Liver (tissue), 9 donors: ENCODE results near the gene GPR37. TPM values are rescaled to one million over a fixed set of nuclear protein-coding genes. Genes with fewer than 3 reads are reported as not detected.

Source experiments
- DNase-seq: peaks from one replicate; pipeline ENCODE4 v3.0.0-alpha.2; 2017; ENCODE audit warnings: low spot score
- H3K27ac ChIP-seq, 2 donors: one replicate each; pipeline ENCODE4 v1.7.0; 2013; ENCODE audit warnings: inconsistent platforms in 2 of 2, low read length in 2 of 2, control low read depth in 1 of 2, low read depth in 1 of 2, mild to moderate bottlenecking in 1 of 2
- H3K27me3 ChIP-seq, 4 donors: one replicate each; pipeline versions ENCODE4 v1.6.1 to v1.7.0; 2013; ENCODE audit warnings: low read length in 3 of 4, inconsistent platforms in 1 of 4, mild to moderate bottlenecking in 1 of 4, moderate library complexity in 1 of 4; ENCODE audit not compliant: control insufficient read depth in 4 of 4, insufficient read depth in 4 of 4
- H3K36me3 ChIP-seq, 4 donors: one replicate each; pipeline versions ENCODE4 v1.6.1 to v1.7.0; 2013; ENCODE audit warnings: low read length in 3 of 4, mild to moderate bottlenecking in 3 of 4, low read depth in 1 of 4, moderate library complexity in 1 of 4; ENCODE audit not compliant: control insufficient read depth in 4 of 4, insufficient read depth in 3 of 4
- H3K4me1 ChIP-seq, 4 donors: one replicate each; pipeline versions ENCODE4 v1.6.1 to v1.7.0; 2013; ENCODE audit warnings: low read length in 3 of 4, mild to moderate bottlenecking in 3 of 4, moderate library complexity in 1 of 4; ENCODE audit not compliant: control insufficient read depth in 4 of 4, insufficient read depth in 4 of 4
- H3K4me3 ChIP-seq, 3 donors: one replicate each; pipeline versions ENCODE4 v1.6.1 to v1.7.0; 2013; ENCODE audit warnings: low read length in 3 of 3, control low read depth in 1 of 3, low read depth in 1 of 3, mild to moderate bottlenecking in 1 of 3
- H3K9ac ChIP-seq, 2 donors: one replicate each; pipeline ENCODE4 v1.7.0; 2013; ENCODE audit warnings: low read length in 2 of 2, mild to moderate bottlenecking in 2 of 2, moderate library complexity in 2 of 2, control low read depth in 1 of 2, low read depth in 1 of 2
- H3K9me3 ChIP-seq, 4 donors: one replicate each; pipeline versions ENCODE4 v1.6.1 to v1.7.0; 2013; ENCODE audit warnings: low read length in 3 of 4; ENCODE audit not compliant: control insufficient read depth in 4 of 4
- EGR1 ChIP-seq, 2 donors: IDR thresholded peaks; 2 replicates each; pipeline ENCODE4 v1.6.1; 2016 to 2018; ENCODE audit warnings: antibody characterized with exemption in 2 of 2, low read depth in 2 of 2
- FOXA1 ChIP-seq: IDR thresholded peaks from 2 replicates; pipeline ENCODE4 v1.6.1; 2016; ENCODE audit warnings: antibody characterized with exemption
- FOXA2 ChIP-seq: IDR thresholded peaks from 2 replicates; pipeline ENCODE4 v1.6.1; 2016; ENCODE audit warnings: antibody characterized with exemption
- GABPA ChIP-seq, 2 donors: IDR thresholded peaks in 1 of 2; conservative IDR thresholded peaks in 1 of 2; 2 replicates each; pipeline ENCODE4 v1.6.1; 2016; ENCODE audit warnings: antibody characterized with exemption in 2 of 2, mild to moderate bottlenecking in 1 of 2, moderate library complexity in 1 of 2
- HNF4A ChIP-seq, 2 donors: conservative IDR thresholded peaks; 2 replicates each; pipeline ENCODE4 v1.6.1; 2016; ENCODE audit warnings: antibody characterized with exemption in 2 of 2, mild to moderate bottlenecking in 2 of 2
- HNF4G ChIP-seq: IDR thresholded peaks from 2 replicates; pipeline ENCODE4 v1.6.1; 2016; ENCODE audit warnings: antibody characterized with exemption
- JUND ChIP-seq, 2 donors: IDR thresholded peaks; 2 replicates each; pipeline ENCODE4 v1.6.1; 2016; ENCODE audit warnings: antibody characterized with exemption in 2 of 2
- NR2F2 ChIP-seq: IDR thresholded peaks from 2 replicates; pipeline ENCODE4 v1.6.1; 2016; ENCODE audit warnings: antibody characterized with exemption
- RAD21 ChIP-seq, 2 donors: IDR thresholded peaks; 2 replicates each; pipeline ENCODE4 v1.6.1; 2016; ENCODE audit warnings: antibody characterized with exemption in 2 of 2, mild to moderate bottlenecking in 2 of 2
- RXRA ChIP-seq, 2 donors: IDR thresholded peaks; 2 replicates each; pipeline ENCODE4 v1.6.1; 2017 to 2018; ENCODE audit warnings: antibody characterized with exemption in 2 of 2, mild to moderate bottlenecking in 1 of 2
- SP1 ChIP-seq: IDR thresholded peaks from 2 replicates; pipeline ENCODE4 v1.6.1; 2018; ENCODE audit warnings: antibody characterized with exemption, mild to moderate bottlenecking
- TAF1 ChIP-seq: conservative IDR thresholded peaks from 2 replicates; pipeline ENCODE4 v1.6.1; 2016; ENCODE audit warnings: antibody characterized with exemption, mild to moderate bottlenecking
- YY1 ChIP-seq: IDR thresholded peaks from 2 replicates; pipeline ENCODE4 v1.6.1; 2016; ENCODE audit warnings: antibody characterized with exemption, mild to moderate bottlenecking
- WGBS: extraction: QIAGEN DNeasy Blood & Tissue Kit; methylation state at CpG from one replicate; pipeline ENCODE4 v1.1.7; 2013; 5-methylcytosine and 5-hydroxymethylcytosine counted together
- polyA plus RNA-seq, 2 donors: library from polyadenylated mRNA; stranded (reverse) in 1 of 2; unstranded in 1 of 2; fragments of 200-250 nt in 1 of 2; fragments of >200 nt in 1 of 2; fragmentation: Nextera tagmentation in 1 of 2; extraction: Ambion mirVana in 1 of 2; gene quantifications; one replicate each; pipeline versions ENCODE4 v1.2.1 to v1.2.3, GENCODE V29; 2013 to 2015
- total RNA-seq, 2 donors: library from RNA; depleted of rRNA; stranded (reverse); fragments of >200 nt; gene quantifications; one replicate each; pipeline ENCODE4 v1.2.3, GENCODE V29; 2014
- TF ChIP-seq, protein P1 (sequence below): IDR thresholded peaks from 2 replicates; pipeline ENCODE4 v1.6.1; 2016; ENCODE audit warnings: antibody characterized with exemption
- TF ChIP-seq, protein P2 (sequence below): IDR thresholded peaks from 2 replicates; pipeline ENCODE4 v1.6.1; 2016; ENCODE audit warnings: antibody characterized with exemption
- TF ChIP-seq, protein P3 (sequence below): IDR thresholded peaks from 2 replicates; pipeline ENCODE4 v1.6.1; 2016; ENCODE audit warnings: antibody characterized with exemption, mild to moderate bottlenecking
- TF ChIP-seq, protein P4 (sequence below): fragments of 150-350 bp; IDR thresholded peaks from 2 replicates; pipeline ENCODE4 v1.5.1; 2017; ENCODE audit warnings: improper control_type of control experiment, low read depth, low read length; ENCODE audit not compliant: missing input control
- donor health status: healthy.
- donor health status: healthy.
- donor health status: healthy.
- donor health status: healthy.
- donor health status: healthy.

The GPR37 gene
- total and polyA plus RNA-seq, 4 donors, result 0.33 to 12.0 (median 8.7) TPM

DNA sequence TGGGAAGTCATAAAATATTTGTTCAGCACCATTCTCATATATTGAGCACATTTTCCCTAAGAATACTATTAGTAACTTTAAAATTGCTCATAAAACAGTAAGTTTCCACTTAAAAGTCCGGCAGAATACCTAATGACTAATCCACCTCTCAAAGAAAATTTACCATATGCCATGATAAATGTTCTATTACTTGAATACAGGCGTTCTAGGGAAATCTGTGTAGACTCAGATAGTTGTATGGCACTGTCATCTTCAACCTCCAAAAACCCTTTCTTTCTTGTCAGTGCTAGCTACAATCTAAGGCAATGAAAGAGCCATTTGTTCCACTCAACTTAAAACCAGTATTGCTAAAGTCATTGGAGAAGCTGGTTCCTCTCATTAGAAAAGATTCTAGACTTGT, 7.3 kb downstream of the GPR37 start (continued):
- TF ChIP-seq, protein P1, sequence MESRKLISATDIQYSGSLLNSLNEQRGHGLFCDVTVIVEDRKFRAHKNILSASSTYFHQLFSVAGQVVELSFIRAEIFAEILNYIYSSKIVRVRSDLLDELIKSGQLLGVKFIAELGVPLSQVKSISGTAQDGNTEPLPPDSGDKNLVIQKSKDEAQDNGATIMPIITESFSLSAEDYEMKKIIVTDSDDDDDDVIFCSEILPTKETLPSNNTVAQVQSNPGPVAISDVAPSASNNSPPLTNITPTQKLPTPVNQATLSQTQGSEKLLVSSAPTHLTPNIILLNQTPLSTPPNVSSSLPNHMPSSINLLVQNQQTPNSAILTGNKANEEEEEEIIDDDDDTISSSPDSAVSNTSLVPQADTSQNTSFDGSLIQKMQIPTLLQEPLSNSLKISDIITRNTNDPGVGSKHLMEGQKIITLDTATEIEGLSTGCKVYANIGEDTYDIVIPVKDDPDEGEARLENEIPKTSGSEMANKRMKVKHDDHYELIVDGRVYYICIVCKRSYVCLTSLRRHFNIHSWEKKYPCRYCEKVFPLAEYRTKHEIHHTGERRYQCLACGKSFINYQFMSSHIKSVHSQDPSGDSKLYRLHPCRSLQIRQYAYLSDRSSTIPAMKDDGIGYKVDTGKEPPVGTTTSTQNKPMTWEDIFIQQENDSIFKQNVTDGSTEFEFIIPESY, result no peak

DNA sequence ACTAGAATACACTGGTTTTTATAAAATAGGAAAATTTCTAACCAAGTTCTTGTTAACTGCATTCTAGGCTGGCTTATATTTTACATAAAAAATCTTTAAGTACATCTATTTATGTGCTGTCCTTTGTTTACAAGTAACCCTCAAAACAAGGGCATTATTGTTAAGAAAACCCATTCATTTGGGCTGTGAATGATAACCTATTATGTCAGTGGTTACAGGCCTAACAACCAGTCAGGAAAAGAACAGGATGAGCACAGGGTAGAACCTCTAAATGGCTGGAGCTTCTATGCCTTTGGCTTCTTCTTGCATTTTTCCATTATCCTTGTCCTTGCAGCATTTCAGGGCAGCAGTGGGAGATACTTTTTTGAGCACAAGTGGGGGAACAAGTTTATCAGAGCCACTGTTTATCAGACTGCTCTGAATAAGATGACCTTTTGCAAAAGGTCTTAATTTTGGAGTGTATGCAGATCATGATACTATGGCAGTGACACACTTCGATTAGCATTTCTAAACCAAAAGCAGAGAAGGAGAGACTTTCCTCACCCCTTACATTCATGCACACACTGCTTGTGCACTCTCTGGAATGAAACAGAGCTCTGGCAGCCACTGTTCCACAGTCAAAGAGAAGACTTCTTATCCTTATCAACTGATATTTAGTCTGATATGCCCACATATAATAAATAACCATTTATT, 10.9 kb downstream of the GPR37 start:
- TF ChIP-seq, protein P2, sequence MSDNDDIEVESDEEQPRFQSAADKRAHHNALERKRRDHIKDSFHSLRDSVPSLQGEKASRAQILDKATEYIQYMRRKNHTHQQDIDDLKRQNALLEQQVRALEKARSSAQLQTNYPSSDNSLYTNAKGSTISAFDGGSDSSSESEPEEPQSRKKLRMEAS, result no peak
- TF ChIP-seq JUND (IDR thresholded peaks at IDR 0.05), result no peak
- no peak for TF ChIP-seq EGR1 (IDR thresholded peaks at IDR 0.05; ENCODE audit: low read depth in 2 of 2)
- TF ChIP-seq RXRA (IDR thresholded peaks at IDR 0.05), result no peak
- no peak for TF ChIP-seq FOXA1
- no peak for TF ChIP-seq HNF4A (conservative IDR thresholded peaks at IDR 0.05)
- TF ChIP-seq TAF1, result no peak
- TF ChIP-seq YY1, result no peak
- DNase-seq, result no peak
- Histone ChIP-seq H3K4me1 (no peaks in the 10 kb centered on the region), H3K9me3 (no peaks in the 10 kb centered on the region), H3K36me3 (peaks cover 0 to 1% (median 0%) of the 10 kb centered on the region in 4 donors), H3K27me3 (no peaks in the 10 kb centered on the region), H3K4me3 (no peak overlapping the region), H3K27ac (no peak overlapping the region), H3K9ac (no peak overlapping the region)
- WGBS, result 33% methylated on average over 1 of the region's 1 CpG

DNA sequence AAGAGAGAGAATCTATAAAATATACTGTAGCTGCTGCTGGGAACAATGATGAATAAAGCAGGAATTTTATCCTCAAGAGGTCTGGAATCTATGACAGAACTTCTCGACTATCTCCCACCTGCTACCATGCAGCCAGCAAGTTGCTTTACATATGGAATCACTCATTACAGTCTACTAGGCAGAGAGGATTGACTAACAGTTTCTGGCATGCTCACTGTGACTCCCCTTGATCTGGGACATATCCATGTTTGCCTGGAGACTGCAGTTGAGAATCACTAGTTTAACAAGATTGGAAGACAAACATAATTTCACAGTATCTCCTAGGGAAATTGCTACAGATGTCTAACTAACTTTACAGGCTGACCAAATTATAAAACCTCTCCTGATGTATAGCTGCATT, 13.3 kb downstream of the GPR37 start:
- Histone ChIP-seq H3K4me3 (no peak overlapping the region), H3K27ac (no peak overlapping the region), H3K27me3 (no peaks in the 10 kb centered on the region), H3K36me3 (peaks cover 0 to 1% (median 0%) of the 10 kb centered on the region in 4 donors), H3K4me1 (no peaks in the 10 kb centered on the region), H3K9ac (no peak overlapping the region), H3K9me3 (no peaks in the 10 kb centered on the region)
- DNase-seq, result no peak
- 65% methylated on average over 1 of the region's 1 CpG for WGBS
- TF ChIP-seq, protein P3, sequence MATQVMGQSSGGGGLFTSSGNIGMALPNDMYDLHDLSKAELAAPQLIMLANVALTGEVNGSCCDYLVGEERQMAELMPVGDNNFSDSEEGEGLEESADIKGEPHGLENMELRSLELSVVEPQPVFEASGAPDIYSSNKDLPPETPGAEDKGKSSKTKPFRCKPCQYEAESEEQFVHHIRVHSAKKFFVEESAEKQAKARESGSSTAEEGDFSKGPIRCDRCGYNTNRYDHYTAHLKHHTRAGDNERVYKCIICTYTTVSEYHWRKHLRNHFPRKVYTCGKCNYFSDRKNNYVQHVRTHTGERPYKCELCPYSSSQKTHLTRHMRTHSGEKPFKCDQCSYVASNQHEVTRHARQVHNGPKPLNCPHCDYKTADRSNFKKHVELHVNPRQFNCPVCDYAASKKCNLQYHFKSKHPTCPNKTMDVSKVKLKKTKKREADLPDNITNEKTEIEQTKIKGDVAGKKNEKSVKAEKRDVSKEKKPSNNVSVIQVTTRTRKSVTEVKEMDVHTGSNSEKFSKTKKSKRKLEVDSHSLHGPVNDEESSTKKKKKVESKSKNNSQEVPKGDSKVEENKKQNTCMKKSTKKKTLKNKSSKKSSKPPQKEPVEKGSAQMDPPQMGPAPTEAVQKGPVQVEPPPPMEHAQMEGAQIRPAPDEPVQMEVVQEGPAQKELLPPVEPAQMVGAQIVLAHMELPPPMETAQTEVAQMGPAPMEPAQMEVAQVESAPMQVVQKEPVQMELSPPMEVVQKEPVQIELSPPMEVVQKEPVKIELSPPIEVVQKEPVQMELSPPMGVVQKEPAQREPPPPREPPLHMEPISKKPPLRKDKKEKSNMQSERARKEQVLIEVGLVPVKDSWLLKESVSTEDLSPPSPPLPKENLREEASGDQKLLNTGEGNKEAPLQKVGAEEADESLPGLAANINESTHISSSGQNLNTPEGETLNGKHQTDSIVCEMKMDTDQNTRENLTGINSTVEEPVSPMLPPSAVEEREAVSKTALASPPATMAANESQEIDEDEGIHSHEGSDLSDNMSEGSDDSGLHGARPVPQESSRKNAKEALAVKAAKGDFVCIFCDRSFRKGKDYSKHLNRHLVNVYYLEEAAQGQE, result no peak
- TF ChIP-seq TAF1, result no peak
- TF ChIP-seq NR2F2, result no peak
- no peak for TF ChIP-seq YY1
- TF ChIP-seq EGR1 (IDR thresholded peaks at IDR 0.05; ENCODE audit: low read depth in 2 of 2), result no peak
- no peak for TF ChIP-seq HNF4A (conservative IDR thresholded peaks at IDR 0.05)
- TF ChIP-seq RAD21 (IDR thresholded peaks at IDR 0.05), result no peak
- TF ChIP-seq, protein P1, result no peak
- no peak for TF ChIP-seq HNF4G
- TF ChIP-seq, protein P2, result no peak
- TF ChIP-seq, protein P4, sequence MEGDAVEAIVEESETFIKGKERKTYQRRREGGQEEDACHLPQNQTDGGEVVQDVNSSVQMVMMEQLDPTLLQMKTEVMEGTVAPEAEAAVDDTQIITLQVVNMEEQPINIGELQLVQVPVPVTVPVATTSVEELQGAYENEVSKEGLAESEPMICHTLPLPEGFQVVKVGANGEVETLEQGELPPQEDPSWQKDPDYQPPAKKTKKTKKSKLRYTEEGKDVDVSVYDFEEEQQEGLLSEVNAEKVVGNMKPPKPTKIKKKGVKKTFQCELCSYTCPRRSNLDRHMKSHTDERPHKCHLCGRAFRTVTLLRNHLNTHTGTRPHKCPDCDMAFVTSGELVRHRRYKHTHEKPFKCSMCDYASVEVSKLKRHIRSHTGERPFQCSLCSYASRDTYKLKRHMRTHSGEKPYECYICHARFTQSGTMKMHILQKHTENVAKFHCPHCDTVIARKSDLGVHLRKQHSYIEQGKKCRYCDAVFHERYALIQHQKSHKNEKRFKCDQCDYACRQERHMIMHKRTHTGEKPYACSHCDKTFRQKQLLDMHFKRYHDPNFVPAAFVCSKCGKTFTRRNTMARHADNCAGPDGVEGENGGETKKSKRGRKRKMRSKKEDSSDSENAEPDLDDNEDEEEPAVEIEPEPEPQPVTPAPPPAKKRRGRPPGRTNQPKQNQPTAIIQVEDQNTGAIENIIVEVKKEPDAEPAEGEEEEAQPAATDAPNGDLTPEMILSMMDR, result no peak
- no peak for TF ChIP-seq SP1
- no peak for TF ChIP-seq FOXA2
- no peak for TF ChIP-seq RXRA (IDR thresholded peaks at IDR 0.05)
- no peak for TF ChIP-seq GABPA (IDR thresholded peaks at IDR 0.05 in 1 of 2, conservative IDR thresholded peaks at IDR 0.05 in 1 of 2)
